ENCODE results near the gene TEAD1. TPM values are rescaled to one million over a fixed set of nuclear protein-coding genes. Genes with fewer than 3 reads are reported as not detected.
"Not testable (repeated sequence)": the region's sequence is repeated elsewhere in the genome, so short reads cannot be mapped to it uniquely, and the experiment has no call there.

The TEAD1 gene
- polyA plus RNA-seq, 1 donor (not counting 4 experiments of a cell fraction or from before 2014, with no cell fraction given), result 32.7 TPM

- TF ChIP-seq CTCF (optimal IDR thresholded peaks at IDR 0.05 in 1 of 3, IDR thresholded peaks at IDR 0.05 in 1 of 3, conservative IDR thresholded peaks at IDR 0.05 in 1 of 3; ENCODE audit: extremely low read depth in 1 of 3, insufficient read depth in 2 of 3, low read length in 3 of 3), result no peak
- DNase-seq (ENCODE audit: low read depth, low spot score) (no peak), FAIRE-seq (no peak)
- H4K20me1 ChIP-seq (ENCODE audit: control insufficient read depth, extremely low read depth, insufficient read depth, low read length), result peaks cover 19% of the 10 kb centered on the region
- H3K4me3 ChIP-seq (ENCODE audit: control insufficient read depth in 2 of 3, extremely low read depth in 1 of 3, insufficient read depth in 2 of 3, low read depth in 1 of 3, low read length in 3 of 3), result no peak overlapping the region
- peaks cover 93% of the 10 kb centered on the region for H3K79me2 ChIP-seq (ENCODE audit: control insufficient read depth, insufficient read depth, low read length)
- H3K9me3 ChIP-seq (ENCODE audit: control insufficient read depth, low read depth, low read length), result no peaks in the 10 kb centered on the region
- no peak overlapping the region for H3K9ac ChIP-seq (ENCODE audit: control insufficient read depth, extremely low read depth, insufficient read depth, low read length)
- no peaks in the 10 kb centered on the region for H3K36me3 ChIP-seq (ENCODE audit: control insufficient read depth in 2 of 2, extremely low read depth in 1 of 2, insufficient read depth in 2 of 2, low read length in 2 of 2)
- H3K4me1 ChIP-seq (ENCODE audit: control insufficient read depth, extremely low read depth, insufficient read depth, low read length), result peaks cover 44% of the 10 kb centered on the region
- dilution Hi-C loops (cut with MboI; ENCODE audit: extremely low pct_ligation_motif_present, low sequenced_read_pairs), result no loop called here
- H3K27me3 ChIP-seq (ENCODE audit: control insufficient read depth, extremely low read depth, insufficient read depth, low read length), result no peaks in the 10 kb centered on the region
- H3K9me1 ChIP-seq (ENCODE audit: control insufficient read depth, extremely low read depth, insufficient read depth, low read length), result peaks cover 4% of the 10 kb centered on the region
- H3K4me2 ChIP-seq (ENCODE audit: control insufficient read depth, extremely low read depth, insufficient read depth, low read depth, low read length), result no peak overlapping the region
- no peak overlapping the region for H3K27ac ChIP-seq (ENCODE audit: control insufficient read depth, insufficient read depth, low read length)
- no peak overlapping the region for H2AFZ ChIP-seq (ENCODE audit: control insufficient read depth, low read length)
Observed at GRCh38 chr11:12757416-12757815, 83.2 kb downstream of the TEAD1 start.

- H3K27me3 ChIP-seq (ENCODE audit: control insufficient read depth, extremely low read depth, insufficient read depth, low read length); H3K9me1 ChIP-seq (ENCODE audit: control insufficient read depth, extremely low read depth, insufficient read depth, low read length); H3K27ac ChIP-seq (ENCODE audit: control insufficient read depth, insufficient read depth, low read length); H3K9ac ChIP-seq (ENCODE audit: control insufficient read depth, extremely low read depth, insufficient read depth, low read length); H3K4me3 ChIP-seq (ENCODE audit: control insufficient read depth in 2 of 3, extremely low read depth in 1 of 3, insufficient read depth in 2 of 3, low read depth in 1 of 3, low read length in 3 of 3); H3K36me3 ChIP-seq (ENCODE audit: control insufficient read depth in 2 of 2, extremely low read depth in 1 of 2, insufficient read depth in 2 of 2, low read length in 2 of 2); DNase-seq (ENCODE audit: low read depth, low spot score); H2AFZ ChIP-seq (ENCODE audit: control insufficient read depth, low read length); H3K9me3 ChIP-seq (ENCODE audit: control insufficient read depth, low read depth, low read length); H3K4me2 ChIP-seq (ENCODE audit: control insufficient read depth, extremely low read depth, insufficient read depth, low read depth, low read length); dilution Hi-C loops (cut with MboI; ENCODE audit: extremely low pct_ligation_motif_present, low sequenced_read_pairs); FAIRE-seq: not testable (repeated sequence)
- Histone ChIP-seq H3K79me2 (ENCODE audit: control insufficient read depth, insufficient read depth, low read length) (peaks cover 93% of the 10 kb centered on the region), H3K4me1 (ENCODE audit: control insufficient read depth, extremely low read depth, insufficient read depth, low read length) (peaks cover 44% of the 10 kb centered on the region), H4K20me1 (ENCODE audit: control insufficient read depth, extremely low read depth, insufficient read depth, low read length) (peaks cover 19% of the 10 kb centered on the region)
Observed at GRCh38 chr11:12758117-12758516, 83.9 kb downstream of the TEAD1 start.

GRCh38 chr11:12761029-12761428 is 86.8 kb downstream of the TEAD1 start:
- Histone ChIP-seq H3K9me3 (ENCODE audit: control insufficient read depth, low read depth, low read length) (no peaks in the 10 kb centered on the region), H4K20me1 (ENCODE audit: control insufficient read depth, extremely low read depth, insufficient read depth, low read length) (peaks cover 4% of the 10 kb centered on the region), H3K79me2 (ENCODE audit: control insufficient read depth, insufficient read depth, low read length) (peaks cover 87% of the 10 kb centered on the region), H3K27ac (ENCODE audit: control insufficient read depth, insufficient read depth, low read length) (no peak overlapping the region), H3K4me1 (ENCODE audit: control insufficient read depth, extremely low read depth, insufficient read depth, low read length) (peaks cover 18% of the 10 kb centered on the region), H3K4me3 (ENCODE audit: control insufficient read depth in 2 of 3, extremely low read depth in 1 of 3, insufficient read depth in 2 of 3, low read depth in 1 of 3, low read length in 3 of 3) (no peak overlapping the region), H2AFZ (ENCODE audit: control insufficient read depth, low read length) (no peak overlapping the region), H3K9ac (ENCODE audit: control insufficient read depth, extremely low read depth, insufficient read depth, low read length) (no peak overlapping the region), H3K27me3 (ENCODE audit: control insufficient read depth, extremely low read depth, insufficient read depth, low read length) (no peaks in the 10 kb centered on the region), H3K36me3 (ENCODE audit: control insufficient read depth in 2 of 2, extremely low read depth in 1 of 2, insufficient read depth in 2 of 2, low read length in 2 of 2) (peaks cover 3 to 8% of the 10 kb centered on the region in 2 experiments), H3K4me2 (ENCODE audit: control insufficient read depth, extremely low read depth, insufficient read depth, low read depth, low read length) (no peak overlapping the region), H3K9me1 (ENCODE audit: control insufficient read depth, extremely low read depth, insufficient read depth, low read length) (no peaks in the 10 kb centered on the region)
- dilution Hi-C loops (cut with MboI; ENCODE audit: extremely low pct_ligation_motif_present, low sequenced_read_pairs), result no loop called here
- TF ChIP-seq CTCF (optimal IDR thresholded peaks at IDR 0.05 in 1 of 3, IDR thresholded peaks at IDR 0.05 in 1 of 3, conservative IDR thresholded peaks at IDR 0.05 in 1 of 3; ENCODE audit: extremely low read depth in 1 of 3, insufficient read depth in 2 of 3, low read length in 3 of 3) (peak; percentile 30 to 64 (median 58)), EZH2 (IDR thresholded peaks at IDR 0.05; ENCODE audit: low read length) (no peak)
- FAIRE-seq, result peak; percentile 20
- DNase-seq (ENCODE audit: low read depth, low spot score), result no peak
